CD8-positive, alpha-beta memory T cell (primary cell): ENCODE data around the gene PFN3. TPM values are rescaled to one million over a fixed set of nuclear protein-coding genes. Genes with fewer than 3 reads are reported as not detected.

Source experiments
- CTCF ChIA-PET: fragments of 350-600 bp; sonication (Branson Sonifier 250); formaldehyde crosslinking; loops from one replicate; lab custom pipeline; 2021; ENCODE audit warnings: antibody characterized with exemption; lab: Charles Lee
- POLR2A ChIA-PET: fragments of 350-600 bp; sonication (Branson Sonifier 250); formaldehyde crosslinking; loops from one replicate; lab custom pipeline; 2021; ENCODE audit warnings: antibody characterized with exemption; lab: Charles Lee
- DNase-seq, 5 donors: peaks; one replicate each; pipeline versions ENCODE4 v3.0.0 to v3.0.0-alpha.2; 2020 to 2022; ENCODE audit warnings: mixed read lengths in 1 of 5
- H3K27ac ChIP-seq: one replicate; pipeline ENCODE4 v1.7.0; 2013; ENCODE audit warnings: low read depth, mild to moderate bottlenecking, low read length, moderate library complexity
- H3K27me3 ChIP-seq: 2 replicates; pipeline ENCODE4 v1.7.0; 2013; ENCODE audit warnings: low read length, mild to moderate bottlenecking; ENCODE audit not compliant: insufficient read depth, poor library complexity, severe bottlenecking
- H3K36me3 ChIP-seq: 2 replicates; pipeline ENCODE4 v1.7.0; 2013; ENCODE audit warnings: mild to moderate bottlenecking, low read length, moderate library complexity; ENCODE audit not compliant: insufficient read depth
- H3K4me1 ChIP-seq: 2 replicates; pipeline ENCODE4 v1.7.0; 2013; ENCODE audit warnings: mild to moderate bottlenecking, low read length, moderate library complexity; ENCODE audit not compliant: insufficient read depth
- H3K4me3 ChIP-seq: 2 replicates; pipeline ENCODE4 v1.7.0; 2013; ENCODE audit warnings: mild to moderate bottlenecking, low read length
- H3K9me3 ChIP-seq: 2 replicates; pipeline ENCODE4 v1.7.0; 2013; ENCODE audit warnings: mild to moderate bottlenecking, low read length
- H3K27ac Mint-ChIP-seq, 8 donors: one replicate each; pipeline ENCODE4 v1.8.0; 2020 to 2021; ENCODE audit warnings: mixed read lengths in 8 of 8, mild to moderate bottlenecking in 6 of 8, inconsistent platforms in 3 of 8, moderate library complexity in 3 of 8
- H3K27me3 Mint-ChIP-seq, 2 donors: one replicate each; pipeline ENCODE4 v1.8.0; 2020 to 2021; ENCODE audit warnings: mixed read lengths in 2 of 2, mild to moderate bottlenecking in 1 of 2, moderate library complexity in 1 of 2
- H3K36me3 Mint-ChIP-seq, 3 donors: one replicate each; pipeline ENCODE4 v1.8.0; 2020 to 2021; ENCODE audit warnings: mixed read lengths in 3 of 3, inconsistent platforms in 1 of 3, mild to moderate bottlenecking in 1 of 3
- H3K4me1 Mint-ChIP-seq, 3 donors: one replicate each; pipeline ENCODE4 v1.8.0; 2020 to 2021; ENCODE audit warnings: mixed read lengths in 3 of 3, inconsistent platforms in 1 of 3, mild to moderate bottlenecking in 1 of 3
- H3K4me3 Mint-ChIP-seq, 7 donors: one replicate each; pipeline ENCODE4 v1.8.0; 2020 to 2021; ENCODE audit warnings: mixed read lengths in 7 of 7, mild to moderate bottlenecking in 6 of 7, moderate library complexity in 4 of 7, inconsistent platforms in 2 of 7
- H3K9me3 Mint-ChIP-seq, 5 donors: one replicate each; pipeline ENCODE4 v1.8.0; 2020 to 2022; ENCODE audit warnings: mixed read lengths in 5 of 5, mild to moderate bottlenecking in 3 of 5, moderate library complexity in 2 of 5, inconsistent platforms in 1 of 5
- polyA plus RNA-seq: library from polyadenylated mRNA; unstranded; fragments of 300-500 nt; fragmentation: Illumina TruSeq; gene quantifications from one replicate; pipeline ENCODE4 v1.2.3, GENCODE V29; 2021
- total RNA-seq, 2 experiments: library from RNA; stranded (reverse); gene quantifications; one replicate each; pipeline ENCODE4 v1.2.3, GENCODE V29; 2021

PFN3 gene
- total and polyA plus RNA-seq, 3 experiments from 2014 or later: not detected

GRCh38 chr5:177427211-177427822, 26.9 kb upstream of the PFN3 start:
- peaks cover 68% of the 10 kb centered on the region for H3K4me1 ChIP-seq
- H3K4me3 Mint-ChIP-seq: peak overlapping the region; percentile 90 to 97 (median 94)
- no peaks in the 10 kb centered on the region for H3K9me3 Mint-ChIP-seq
- H3K27ac Mint-ChIP-seq: peak overlapping the region; percentile 88 to 99 (median 96)
- H3K27ac ChIP-seq: peak overlapping the region; percentile 93
- POLR2A ChIA-PET: interaction anchor here (1.0 to 4.6 kb wide), 10 partner anchors 14 to 115 kb away, joined by 3 to 57 read pairs (median 10); partner anchors contain the start of genes F12, LMAN2 and PRR7
- H3K27me3 Mint-ChIP-seq: peaks cover 0 to 4% of the 10 kb centered on the region in 2 donors
- no peaks in the 10 kb centered on the region for H3K27me3 ChIP-seq
- CTCF ChIA-PET: interaction anchor here (0.7 to 14.5 kb wide), 5 partner anchors 10 to 37 kb away, joined by 4 to 326 read pairs (median 58); partner anchors contain the start of genes PFN3 and PRR7
- peak overlapping the region; percentile 88 for H3K4me3 ChIP-seq
- H3K36me3 ChIP-seq: peaks cover 10% of the 10 kb centered on the region
- peaks cover 57 to 73% (median 63%) of the 10 kb centered on the region in 3 donors for H3K4me1 Mint-ChIP-seq
- H3K9me3 ChIP-seq: no peaks in the 10 kb centered on the region
- no peak for DNase-seq
- H3K36me3 Mint-ChIP-seq: peaks cover 0 to 36% (median 3%) of the 10 kb centered on the region in 3 donors

- Mint-ChIP-seq H3K9me3 (no peaks in the 10 kb centered on the region), H3K27ac (peak within 1 kb of the TSS; percentile 96 to 99 (median 98)), H3K4me1 (peaks cover 51 to 67% (median 58%) of the 10 kb centered on the region in 3 donors), H3K27me3 (peaks cover 0 to 4% of the 10 kb centered on the region in 2 donors), H3K36me3 (peaks cover 0 to 30% (median 3%) of the 10 kb centered on the region in 3 donors), H3K4me3 (peak within 1 kb of the TSS; percentile 92 to 97 (median 95))
- Histone ChIP-seq H3K9me3 (no peaks in the 10 kb centered on the region), H3K4me1 (peaks cover 62% of the 10 kb centered on the region), H3K27me3 (no peaks in the 10 kb centered on the region), H3K36me3 (peaks cover 7% of the 10 kb centered on the region), H3K4me3 (peak within 1 kb of the TSS; percentile 93), H3K27ac (peak within 1 kb of the TSS; percentile 93)
- CTCF ChIA-PET: interaction anchor here (0.7 to 14.5 kb wide), 11 partner anchors 10 to 117 kb away, joined by 3 to 326 read pairs (median 6); partner anchors contain the start of genes F12, PFN3 and PRR7
- peak; percentile 59 to 85 (median 78) for DNase-seq
- POLR2A ChIA-PET: interaction anchor here (0.6 to 4.6 kb wide), 18 partner anchors 9 to 294 kb away, joined by 3 to 57 read pairs (median 6); partner anchors contain the start of genes F12, LMAN2 and PRR7
These were observed 26.2 kb upstream of the PFN3 start, which contains the start of gene GRK6 for GRCh38 chr5:177426566-177427210. Gene GRK6 (plus strand): TSS chr5:177426676. CDS start chr5:177426846, 170 bp downstream.

- Mint-ChIP-seq H3K4me1 (peaks cover 45 to 60% (median 51%) of the 10 kb centered on the region in 3 donors), H3K9me3 (no peaks in the 10 kb centered on the region), H3K27ac (peak overlapping the region; percentile 92 to 99 (median 98)), H3K4me3 (peak overlapping the region; percentile 89 to 96 (median 95)), H3K27me3 (peaks cover 0 to 2% of the 10 kb centered on the region in 2 donors), H3K36me3 (peaks cover 0 to 25% (median 3%) of the 10 kb centered on the region in 3 donors)
- Histone ChIP-seq H3K27ac (peak overlapping the region; percentile 90), H3K9me3 (no peaks in the 10 kb centered on the region), H3K27me3 (no peaks in the 10 kb centered on the region), H3K36me3 (peaks cover 7% of the 10 kb centered on the region), H3K4me1 (peaks cover 55% of the 10 kb centered on the region), H3K4me3 (peak overlapping the region; percentile 93)
- DNase-seq: peak; percentile 99 to 100 (median 100)
- ChIA-PET POLR2A (interaction anchor here (0.6 to 4.6 kb wide), 18 partner anchors 8 to 293 kb away, joined by 3 to 57 read pairs (median 6); partner anchors contain the start of genes F12, LMAN2 and PRR7), CTCF (interaction anchor here (0.7 to 14.5 kb wide), 10 partner anchors 8 to 116 kb away, joined by 3 to 326 read pairs (median 5); partner anchors contain the start of genes F12, PFN3 and PRR7)
These were observed 25.5 kb upstream of the PFN3 start for GRCh38 chr5:177425801-177426565.

- Histone ChIP-seq H3K4me3 (peak overlapping the region; percentile 93), H3K9me3 (no peaks in the 10 kb centered on the region), H3K4me1 (peaks cover 48% of the 10 kb centered on the region), H3K27ac (peak overlapping the region; percentile 90), H3K36me3 (peaks cover 2% of the 10 kb centered on the region), H3K27me3 (no peaks in the 10 kb centered on the region)
- ChIA-PET POLR2A (interaction anchor here (1.0 to 4.6 kb wide), 9 partner anchors 11 to 76 kb away, joined by 3 to 57 read pairs (median 10); partner anchors contain the start of gene PRR7), CTCF (interaction anchor here (0.6 to 14.5 kb wide), 8 partner anchors 9 to 81 kb away, joined by 3 to 326 read pairs (median 6); partner anchors contain the start of genes F12, PFN3 and PRR7)
- peaks cover 38 to 53% (median 44%) of the 10 kb centered on the region in 3 donors for H3K4me1 Mint-ChIP-seq
- H3K27me3 Mint-ChIP-seq: peaks cover 0 to 2% of the 10 kb centered on the region in 2 donors
- peak overlapping the region; percentile 92 to 99 (median 98) for H3K27ac Mint-ChIP-seq
- peaks cover 0 to 20% (median under 1%) of the 10 kb centered on the region in 3 donors for H3K36me3 Mint-ChIP-seq
- H3K9me3 Mint-ChIP-seq: no peaks in the 10 kb centered on the region
- peak overlapping the region; percentile 89 to 96 (median 95) for H3K4me3 Mint-ChIP-seq
- no peak for DNase-seq
These were observed 24.8 kb upstream of the PFN3 start for GRCh38 chr5:177425196-177425800.

- Histone ChIP-seq H3K4me1 (peaks cover 32% of the 10 kb centered on the region), H3K27me3 (no peaks in the 10 kb centered on the region), H3K4me3 (no peak overlapping the region), H3K9me3 (no peaks in the 10 kb centered on the region), H3K36me3 (no peaks in the 10 kb centered on the region), H3K27ac (no peak overlapping the region)
- H3K4me3 Mint-ChIP-seq: no peak overlapping the region
- ChIA-PET CTCF (interaction anchor here (0.8 to 14.5 kb wide), 7 partner anchors 11 to 114 kb away, joined by 3 to 326 read pairs (median 7); partner anchors contain the start of genes F12, PFN3 and PRR7), POLR2A (interaction anchor here (0.6 to 1.2 kb wide), 3 partner anchors 8 to 886 kb away, joined by 3 to 4 read pairs (median 3); partner anchors contain the start of gene RNF44)
- no peak for DNase-seq
- H3K4me1 Mint-ChIP-seq: peaks cover 23 to 37% (median 28%) of the 10 kb centered on the region in 3 donors
- H3K9me3 Mint-ChIP-seq: no peaks in the 10 kb centered on the region
- no peaks in the 10 kb centered on the region for H3K27me3 Mint-ChIP-seq
- H3K27ac Mint-ChIP-seq: no peak overlapping the region
- H3K36me3 Mint-ChIP-seq: peaks cover 0 to 10% (median 0%) of the 10 kb centered on the region in 3 donors
These were observed 23.2 kb upstream of the PFN3 start for GRCh38 chr5:177423671-177424070.

- Mint-ChIP-seq H3K36me3 (peaks cover 0 to 2% (median 0%) of the 10 kb centered on the region in 3 donors), H3K4me1 (peaks cover 11 to 26% (median 18%) of the 10 kb centered on the region in 3 donors), H3K27ac (peak overlapping the region in 1 of 8 donors; percentile 7), H3K27me3 (no peaks in the 10 kb centered on the region), H3K4me3 (no peak overlapping the region), H3K9me3 (no peaks in the 10 kb centered on the region)
- no peaks in the 10 kb centered on the region for H3K27me3 ChIP-seq
- H3K4me1 ChIP-seq: peaks cover 21% of the 10 kb centered on the region
- no peaks in the 10 kb centered on the region for H3K9me3 ChIP-seq
- no peak overlapping the region for H3K27ac ChIP-seq
- ChIA-PET POLR2A (interaction anchor here (1.5 kb wide), 1 partner anchor 10 kb away, joined by 3 read pairs; no protein-coding TSS in a partner anchor), CTCF (interaction anchor here (0.8 to 14.5 kb wide), 2 partner anchors 17 to 31 kb away, joined by 3 to 270 read pairs; partner anchors contain the start of gene PFN3)
- DNase-seq: no peak
- no peaks in the 10 kb centered on the region for H3K36me3 ChIP-seq
- H3K4me3 ChIP-seq: no peak overlapping the region
These were observed 20.8 kb upstream of the PFN3 start for GRCh38 chr5:177421062-177421798.
